HepG2 (cell line): ENCODE measurements around the gene RBM23. TPM values are rescaled to one million over a fixed set of nuclear protein-coding genes. Genes with fewer than 3 reads are reported as not detected.

Experiments used
- CREB3 ChIP-seq: sonication (generic); formaldehyde crosslinking; IDR thresholded peaks from 2 replicates; pipeline ENCODE4 v1.5.0; 2020; ENCODE audit warnings: missing genetic modification reagents
- ELF1 ChIP-seq: sonication (generic); formaldehyde crosslinking; IDR thresholded peaks from 2 replicates; pipeline ENCODE4 v1.4.0; 2020; ENCODE audit warnings: missing genetic modification reagents
- EP300 ChIP-seq, 3 experiments: sonication (generic) in 1 of 3; formaldehyde crosslinking in 1 of 3; IDR thresholded peaks; 2 replicates each; pipeline versions ENCODE4 v1.5.1 to v1.6.1; 2011 to 2020; ENCODE audit warnings: low read depth in 2 of 3, low read length in 2 of 3, borderline replicate concordance in 1 of 3, improper control_type of control experiment in 1 of 3, mild to moderate bottlenecking in 1 of 3, missing genetic modification reagents in 1 of 3, moderate library complexity in 1 of 3
- ETS1 ChIP-seq: sonication (generic); formaldehyde crosslinking; IDR thresholded peaks from 2 replicates; pipeline ENCODE4 v1.4.0; 2020; ENCODE audit warnings: missing genetic modification reagents
- GATAD2A ChIP-seq: IDR thresholded peaks from 2 replicates; pipeline ENCODE4 v1.6.1; 2016
- HCFC1 ChIP-seq: fragments of 150-350 bp; IDR thresholded peaks from 2 replicates; pipeline ENCODE4 v1.6.1; 2014; ENCODE audit warnings: low read depth, low read length
- HNF1B ChIP-seq: sonication (generic); formaldehyde crosslinking; IDR thresholded peaks from 2 replicates; pipeline ENCODE4 v1.5.1; 2020; ENCODE audit warnings: mild to moderate bottlenecking, moderate library complexity, missing genetic modification reagents
- ISL2 ChIP-seq: sonication (generic); formaldehyde crosslinking; IDR thresholded peaks from 2 replicates; pipeline ENCODE4 v1.5.0; 2020; ENCODE audit warnings: missing genetic modification reagents
- MED8 ChIP-seq: sonication (generic); formaldehyde crosslinking; IDR thresholded peaks from 2 replicates; pipeline ENCODE4 v1.8.1; 2023; ENCODE audit warnings: mild to moderate bottlenecking, missing genetic modification reagents; ENCODE audit not compliant: insufficient replicate concordance
- MEIS1 ChIP-seq: sonication (generic); formaldehyde crosslinking; IDR thresholded peaks from 2 replicates; pipeline ENCODE4 v1.9.0; 2021; ENCODE audit warnings: mild to moderate bottlenecking, missing genetic modification reagents, moderate library complexity, borderline replicate concordance
- NFRKB ChIP-seq: fragments of 450-650 bp; IDR thresholded peaks from 2 replicates; pipeline ENCODE4 v1.6.1; 2017
- REPIN1 ChIP-seq: sonication (generic); formaldehyde crosslinking; IDR thresholded peaks from 2 replicates; pipeline ENCODE4 v1.8.0; 2022; ENCODE audit warnings: missing genetic modification reagents, low read depth, mild to moderate bottlenecking, borderline replicate concordance
- RFXANK ChIP-seq: IDR thresholded peaks from 2 replicates; pipeline ENCODE4 v1.6.1; 2016
- RXRB ChIP-seq: IDR thresholded peaks from 2 replicates; pipeline ENCODE4 v1.6.1; 2016; ENCODE audit warnings: borderline replicate concordance, missing genetic modification reagents, missing compliant biosample characterization
- TRIM24 ChIP-seq: sonication (generic); formaldehyde crosslinking; IDR thresholded peaks from 2 replicates; pipeline ENCODE4 v1.8.0; 2022; ENCODE audit warnings: mild to moderate bottlenecking, missing genetic modification reagents
- ZBTB20 ChIP-seq: sonication (generic); formaldehyde crosslinking; IDR thresholded peaks from 2 replicates; pipeline ENCODE4 v1.8.1; 2023; ENCODE audit warnings: missing genetic modification reagents, low read depth, mild to moderate bottlenecking, borderline replicate concordance
- ZBTB21 ChIP-seq: sonication (generic); formaldehyde crosslinking; IDR thresholded peaks from 2 replicates; pipeline ENCODE4 v1.4.0; 2020; ENCODE audit warnings: missing genetic modification reagents
- ZNF18 ChIP-seq: sonication (generic); formaldehyde crosslinking; IDR thresholded peaks from 2 replicates; pipeline ENCODE4 v1.8.0; 2022; ENCODE audit warnings: mild to moderate bottlenecking, missing genetic modification reagents; ENCODE audit not compliant: insufficient replicate concordance
- ZNF260 ChIP-seq: sonication (generic); formaldehyde crosslinking; IDR thresholded peaks from 2 replicates; pipeline ENCODE4 v1.4.0; 2020; ENCODE audit warnings: missing genetic modification reagents, low read depth, mild to moderate bottlenecking, borderline replicate concordance
- ZNF329 ChIP-seq: sonication (generic); formaldehyde crosslinking; IDR thresholded peaks from 2 replicates; pipeline ENCODE4 v1.9.0; 2021; ENCODE audit warnings: low read depth, mild to moderate bottlenecking, missing genetic modification reagents
- ZNF562 ChIP-seq: sonication (generic); formaldehyde crosslinking; IDR thresholded peaks from 2 replicates; pipeline ENCODE4 v1.8.0; 2022; ENCODE audit warnings: missing genetic modification reagents, borderline replicate concordance
- ZNF572 ChIP-seq: sonication (generic); formaldehyde crosslinking; IDR thresholded peaks from 2 replicates; pipeline ENCODE4 v1.5.1; 2020; ENCODE audit warnings: mild to moderate bottlenecking, missing genetic modification reagents
- ZNF577 ChIP-seq: sonication (generic); formaldehyde crosslinking; IDR thresholded peaks from 2 replicates; pipeline ENCODE4 v1.4.0; 2020; ENCODE audit warnings: mild to moderate bottlenecking, low read depth, missing genetic modification reagents, borderline replicate concordance
- polyA plus RNA-seq, 8 experiments: library from polyadenylated mRNA; depleted of rRNA in 3 of 8; stranded (reverse) in 7 of 8; unstranded in 1 of 8; fragments of >200 nt; fragmentation: Illumina TruSeq in 4 of 8; extraction: Trizol in 4 of 8; gene quantifications; 2 replicates each; pipeline versions ENCODE4 v1.2.1 to v1.2.3, GENCODE V29; 2011 to 2016; ENCODE audit warnings: low read depth in 4 of 8, missing spikeins in 1 of 8, mixed read lengths in 1 of 8; ENCODE audit not compliant: insufficient read depth in 1 of 8
- total RNA-seq, 5 experiments: library from RNA; depleted of rRNA; stranded (reverse); fragments of >200 nt; fragmentation: Illumina TruSeq; extraction: Trizol; gene quantifications; 2 replicates each; pipeline ENCODE4 v1.2.3, GENCODE V29; 2016; ENCODE audit warnings: low read depth in 1 of 5

Gene RBM23
- total and polyA plus RNA-seq, 2 of the 13 experiments (the other 11 are each of a cell fraction or from before 2014, with no cell fraction given): 1.5 to 2.1 TPM

GRCh38 chr14:22852940-22853767, 65.8 kb downstream of the RBM23 start (continued):
- TF ChIP-seq ELF1 (peak; percentile 62; the same call in 1 of the 2 replicates), ZNF577 (CRISPR knock-in tag) (no peak), RFXANK (CRISPR knock-in tag) (peak; percentile 70; the same call in 1 of the 2 replicates), HCFC1 (no peak), REPIN1 (peak; percentile 98), HNF1B (CRISPR knock-in tag) (peak; percentile 95), GATAD2A (CRISPR knock-in tag) (peak; percentile 85), ISL2 (CRISPR knock-in tag) (peak; percentile 36), TRIM24 (CRISPR knock-in tag) (no peak), NFRKB (no peak), CREB3 (CRISPR knock-in tag) (peak; percentile 79; the same call in 1 of the 2 replicates), ZNF18 (CRISPR knock-in tag) (no peak), ZBTB21 (CRISPR knock-in tag) (no peak), MEIS1 (CRISPR knock-in tag) (peak; percentile 88), ZNF329 (CRISPR knock-in tag) (0 out of 2 replicates have a peak, but pooled peaks have one; percentile 86), ETS1 (CRISPR knock-in tag) (no peak), ZNF562 (no peak), RXRB (peak; percentile 70; the same call in 1 of the 2 replicates), EP300 (IDR thresholded peaks at IDR 0.05; ENCODE audit: low read depth in 2 of 2, low read length in 2 of 2) (no peak), EP300 (CRISPR knock-in tag; IDR thresholded peaks at IDR 0.05; ENCODE audit: borderline replicate concordance) (peak; percentile 61; the same call in 1 of the 2 replicates), MED8 (CRISPR knock-in tag) (peak; percentile 41), ZNF260 (CRISPR knock-in tag) (no peak), ZBTB20 (CRISPR knock-in tag) (peak; percentile 78; the same call in 1 of the 2 replicates), ZNF572 (CRISPR knock-in tag) (peak; percentile 99)
